Measurements from ENCODE around the gene ADAMTSL2. TPM values are rescaled to one million over a fixed set of nuclear protein-coding genes. Genes with fewer than 3 reads are reported as not detected.
"Not testable (repeated sequence)": the region's sequence is repeated elsewhere in the genome, so short reads cannot be mapped to it uniquely, and the experiment has no call there.

ADAMTSL2 gene
- polyA plus RNA-seq, 1 of the 3 experiments (the other 2 are of a cell fraction) = 0.21 TPM

DNA sequence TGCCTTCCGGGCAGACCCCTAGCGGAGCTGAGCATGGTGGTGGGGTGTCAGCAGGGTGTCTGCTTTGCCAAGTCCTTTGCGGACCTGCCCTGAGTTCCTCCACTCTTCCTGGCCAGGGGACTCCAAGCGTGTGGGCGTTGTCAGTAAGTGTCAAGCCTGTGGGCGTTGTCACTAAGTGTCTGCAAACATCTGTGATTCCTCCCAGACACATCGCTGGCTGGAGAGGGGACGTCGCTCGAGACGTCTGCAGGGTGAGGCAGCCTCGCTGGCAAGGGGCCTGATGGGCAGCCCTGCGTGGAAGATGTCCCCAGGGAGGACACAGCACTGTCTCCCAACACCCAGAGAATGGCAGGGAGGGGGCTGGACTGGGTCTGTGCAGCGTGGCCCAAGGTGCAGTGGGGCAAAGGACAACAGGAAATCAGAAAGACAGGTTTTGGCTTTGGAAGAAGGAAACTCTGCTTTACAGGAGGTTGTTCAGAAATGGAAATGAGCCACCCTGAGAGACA is 28.8 kb downstream of the ADAMTSL2 start:
- peaks cover 5% of the 10 kb centered on the region for H3F3A ChIP-seq (replicated peaks; ENCODE audit: insufficient read depth)
- no peaks in the 10 kb centered on the region for H3K36me3 ChIP-seq (replicated peaks in 1 of 2; ENCODE audit: control insufficient read depth in 1 of 2, insufficient read depth in 2 of 2, low read length in 1 of 2)
- ChIA-PET POLR2A (interaction anchor here (0.9 kb wide), 1 partner anchor 72 kb away, joined by 3 read pairs; no protein-coding TSS in a partner anchor), CTCF (no interaction called here)
- peaks cover 8 to 51% of the 10 kb centered on the region in 2 experiments for H3K4me1 ChIP-seq (ENCODE audit: control insufficient read depth in 1 of 2, insufficient read depth in 2 of 2, low read depth in 1 of 2, low read length in 1 of 2)
- TF ChIP-seq FOXJ3 (CRISPR knock-in tag; IDR thresholded peaks at IDR 0.05) = 0 out of 2 replicates have a peak, but pooled peaks have one; percentile 48
- TF ChIP-seq FOSL2 (IDR thresholded peaks at IDR 0.05; ENCODE audit: borderline replicate concordance, low read depth) = no peak
- peak; percentile 52 for TF ChIP-seq CHD2 (IDR thresholded peaks at IDR 0.05; ENCODE audit: low read length, partially characterized antibody)
- DNase-seq = peak; percentile 75
- H3K9me2 ChIP-seq = no peaks in the 10 kb centered on the region
- H2AFZ ChIP-seq (ENCODE audit: low read depth) = no peak overlapping the region
- WGBS (ENCODE audit: low lambda C conversion rate) = 22% methylated on average over 13 of the region's 14 CpGs
- H3K4me2 ChIP-seq = no peak overlapping the region
- no peak overlapping the region for H3K4me3 ChIP-seq (ENCODE audit: low read depth in 2 of 2, low read length in 1 of 2)
- no peaks in the 10 kb centered on the region for H3K9me3 ChIP-seq
- H3K79me2 ChIP-seq (ENCODE audit: insufficient read depth) = no peaks in the 10 kb centered on the region
- H3K27me3 ChIP-seq (ENCODE audit: insufficient read depth) = 0 out of 2 replicates have a peak, but pooled peaks cover 10% of the 10 kb centered on the region
- H3K27ac ChIP-seq (ENCODE audit: low read depth in 2 of 2, low read length in 1 of 2) = peak overlapping the region in 1 of 2 experiments; percentile 60; a peak in 2 of 4 replicates
- H3K9ac ChIP-seq = no peak overlapping the region
- H4K20me1 ChIP-seq (ENCODE audit: insufficient read depth) = no peaks in the 10 kb centered on the region

DNA sequence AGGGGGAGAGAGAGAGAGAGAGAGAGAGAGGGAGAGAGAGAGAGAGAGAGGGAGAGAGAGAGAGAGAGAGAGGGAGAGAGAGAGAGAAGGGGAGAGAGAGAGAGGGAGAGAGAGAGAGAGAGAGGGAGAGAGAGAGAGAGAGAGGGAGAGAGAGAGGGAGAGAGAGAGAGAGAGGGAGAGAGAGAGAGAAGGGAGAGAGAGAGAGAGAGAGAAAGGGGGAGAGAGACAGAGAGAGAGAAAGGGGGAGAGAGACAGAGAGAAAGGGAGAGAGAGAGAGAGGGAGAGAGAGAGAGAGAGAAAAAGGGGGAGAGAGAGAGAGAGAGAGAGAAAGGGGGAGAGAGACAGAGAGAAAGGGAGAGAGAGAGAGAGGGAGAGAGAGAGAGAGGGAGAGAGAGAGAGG is 29.3 kb downstream of the ADAMTSL2 start:
- H4K20me1 ChIP-seq (ENCODE audit: insufficient read depth); H3K36me3 ChIP-seq (replicated peaks in 1 of 2; ENCODE audit: control insufficient read depth in 1 of 2, insufficient read depth in 2 of 2, low read length in 1 of 2); H3K27me3 ChIP-seq (ENCODE audit: insufficient read depth); H3K9me2 ChIP-seq; H3K4me3 ChIP-seq (ENCODE audit: low read depth in 2 of 2, low read length in 1 of 2); CTCF ChIA-PET; H3K79me2 ChIP-seq (ENCODE audit: insufficient read depth); H3F3A ChIP-seq (replicated peaks; ENCODE audit: insufficient read depth); DNase-seq; H3K9ac ChIP-seq; H3K4me2 ChIP-seq; H3K27ac ChIP-seq (ENCODE audit: low read depth in 2 of 2, low read length in 1 of 2); POLR2A ChIA-PET; H3K9me3 ChIP-seq; H2AFZ ChIP-seq (ENCODE audit: low read depth): not testable (repeated sequence)
- H3K4me1 ChIP-seq (ENCODE audit: control insufficient read depth in 1 of 2, insufficient read depth in 2 of 2, low read depth in 1 of 2, low read length in 1 of 2) = peaks cover 4 to 51% of the 10 kb centered on the region in 2 experiments; a peak in 3 of 4 replicates

DNA sequence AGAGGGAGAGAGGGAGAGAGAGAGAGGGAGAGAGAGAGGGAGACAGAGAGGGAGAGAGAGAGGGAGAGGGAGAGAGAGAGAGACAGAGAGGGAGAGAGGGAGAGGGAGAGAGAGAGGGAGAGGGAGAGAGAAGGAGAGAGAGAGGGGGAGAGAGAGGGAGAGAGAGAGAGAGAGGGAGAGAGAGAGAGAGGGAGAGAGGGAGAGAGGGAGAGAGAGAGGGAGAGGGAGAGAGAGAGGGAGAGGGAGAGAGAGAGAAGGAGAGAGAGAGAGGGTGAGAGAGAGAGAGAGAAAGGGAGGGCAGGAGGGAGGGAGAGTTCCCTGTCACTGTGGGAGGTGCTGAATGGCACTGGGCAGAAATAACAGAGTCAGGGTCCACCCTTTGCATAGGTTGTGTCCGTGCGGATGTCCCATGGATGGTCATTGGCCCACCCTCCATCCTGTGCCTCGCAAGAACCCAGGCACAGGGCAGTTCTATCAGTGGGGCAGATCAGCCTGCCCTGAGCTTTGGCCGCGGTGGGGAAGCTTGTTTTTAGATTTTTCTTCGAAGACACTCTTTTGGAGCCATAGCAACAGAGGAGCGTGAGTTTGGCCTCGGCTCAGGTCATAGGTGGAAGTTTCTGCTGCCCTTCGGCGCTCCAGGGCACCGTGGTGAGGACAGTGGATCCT is 30.1 kb downstream of the ADAMTSL2 start:
- peak overlapping the region in 1 of 2 experiments; percentile 39; a peak in 1 of 4 replicates for H3K27ac ChIP-seq (ENCODE audit: low read depth in 2 of 2, low read length in 1 of 2)
- H3K36me3 ChIP-seq (replicated peaks in 1 of 2; ENCODE audit: control insufficient read depth in 1 of 2, insufficient read depth in 2 of 2, low read length in 1 of 2) = no peaks in the 10 kb centered on the region
- 86% methylated on average over 9 of the region's 11 CpGs for WGBS (ENCODE audit: low lambda C conversion rate)
- POLR2A ChIA-PET = no interaction called here
- no peaks in the 10 kb centered on the region for H4K20me1 ChIP-seq (ENCODE audit: insufficient read depth)
- TF ChIP-seq YY1 (IDR thresholded peaks at IDR 0.05; ENCODE audit: low read depth) = no peak
- no peak for TF ChIP-seq FOXJ3 (CRISPR knock-in tag; IDR thresholded peaks at IDR 0.05)
- TF ChIP-seq, protein P1, sequence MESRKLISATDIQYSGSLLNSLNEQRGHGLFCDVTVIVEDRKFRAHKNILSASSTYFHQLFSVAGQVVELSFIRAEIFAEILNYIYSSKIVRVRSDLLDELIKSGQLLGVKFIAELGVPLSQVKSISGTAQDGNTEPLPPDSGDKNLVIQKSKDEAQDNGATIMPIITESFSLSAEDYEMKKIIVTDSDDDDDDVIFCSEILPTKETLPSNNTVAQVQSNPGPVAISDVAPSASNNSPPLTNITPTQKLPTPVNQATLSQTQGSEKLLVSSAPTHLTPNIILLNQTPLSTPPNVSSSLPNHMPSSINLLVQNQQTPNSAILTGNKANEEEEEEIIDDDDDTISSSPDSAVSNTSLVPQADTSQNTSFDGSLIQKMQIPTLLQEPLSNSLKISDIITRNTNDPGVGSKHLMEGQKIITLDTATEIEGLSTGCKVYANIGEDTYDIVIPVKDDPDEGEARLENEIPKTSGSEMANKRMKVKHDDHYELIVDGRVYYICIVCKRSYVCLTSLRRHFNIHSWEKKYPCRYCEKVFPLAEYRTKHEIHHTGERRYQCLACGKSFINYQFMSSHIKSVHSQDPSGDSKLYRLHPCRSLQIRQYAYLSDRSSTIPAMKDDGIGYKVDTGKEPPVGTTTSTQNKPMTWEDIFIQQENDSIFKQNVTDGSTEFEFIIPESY (IDR thresholded peaks at IDR 0.05; ENCODE audit: borderline replicate concordance, low read depth) = no peak
- TF ChIP-seq RAD21 (IDR thresholded peaks at IDR 0.05; ENCODE audit: low read length) = no peak
- TF ChIP-seq EZH2phosphoT487 (IDR thresholded peaks at IDR 0.05; ENCODE audit: borderline replicate concordance, low read depth) = no peak
- no peak for TF ChIP-seq FOSL2 (IDR thresholded peaks at IDR 0.05; ENCODE audit: borderline replicate concordance, low read depth)
- TF ChIP-seq SIN3A (IDR thresholded peaks at IDR 0.05; ENCODE audit: borderline replicate concordance, low read depth, low read length) = no peak
- TF ChIP-seq NRF1 (IDR thresholded peaks at IDR 0.05; ENCODE audit: low read depth, low read length) = no peak
- no peak for TF ChIP-seq MEF2A (IDR thresholded peaks at IDR 0.05; ENCODE audit: borderline replicate concordance, low read depth)
- no peak for TF ChIP-seq SMC3 (IDR thresholded peaks at IDR 0.05; ENCODE audit: low read depth, low read length)
- TF ChIP-seq MXI1 (IDR thresholded peaks at IDR 0.05; ENCODE audit: low read depth, low read length) = no peak
- no peak for TF ChIP-seq FOXM1 (IDR thresholded peaks at IDR 0.05; ENCODE audit: low read depth)
- no peak for TF ChIP-seq RFX5 (IDR thresholded peaks at IDR 0.05; ENCODE audit: low read length)
- no peak for TF ChIP-seq GATA2 (CRISPR knock-in tag; IDR thresholded peaks at IDR 0.05)
- H3K4me1 ChIP-seq (ENCODE audit: control insufficient read depth in 1 of 2, insufficient read depth in 2 of 2, low read depth in 1 of 2, low read length in 1 of 2) = peaks cover 0 to 55% of the 10 kb centered on the region in 2 experiments; a peak in 2 of 4 replicates
- H3K4me2 ChIP-seq = no peak overlapping the region
- no peak overlapping the region for H3K4me3 ChIP-seq (ENCODE audit: low read depth in 2 of 2, low read length in 1 of 2)
- H3K79me2 ChIP-seq (ENCODE audit: insufficient read depth) = no peaks in the 10 kb centered on the region
- H3K9ac ChIP-seq = no peak overlapping the region
- no peak for DNase-seq
- no peaks in the 10 kb centered on the region for H3F3A ChIP-seq (replicated peaks; ENCODE audit: insufficient read depth)
- H3K9me2 ChIP-seq = no peaks in the 10 kb centered on the region
- H3K27me3 ChIP-seq (ENCODE audit: insufficient read depth) = 0 out of 2 replicates have a peak, but pooled peaks cover 10% of the 10 kb centered on the region
- no peak overlapping the region for H2AFZ ChIP-seq (ENCODE audit: low read depth)
- CTCF ChIA-PET = no interaction called here
- H3K9me3 ChIP-seq = no peaks in the 10 kb centered on the region

All from SK-N-SH (cell line).